Measurements from ENCODE around the gene RALGAPA2.

Gene RALGAPA2

GRCh38 chr20:20528861-20529260 is 183.6 kb downstream of the RALGAPA2 start:
- no peak for DNase-seq

- DNase-seq = no peak
Observed at GRCh38 chr20:20527661-20528060, 184.8 kb downstream of the RALGAPA2 start.

GRCh38 chr20:20525756-20526155 is 186.7 kb downstream of the RALGAPA2 start:
- no peak for DNase-seq

- DNase-seq = no peak
Observed at GRCh38 chr20:20525214-20525613, 187.2 kb downstream of the RALGAPA2 start.

GRCh38 chr20:20524756-20525155 is 187.7 kb downstream of the RALGAPA2 start:
- no peak for DNase-seq

- DNase-seq = no peak
Observed at GRCh38 chr20:20521736-20522135, 190.7 kb downstream of the RALGAPA2 start.

- DNase-seq = no peak
Observed at GRCh38 chr20:20520776-20521175, 191.7 kb downstream of the RALGAPA2 start.

GRCh38 chr20:20519269-20519668 is 193.2 kb downstream of the RALGAPA2 start:
- DNase-seq = no peak

GRCh38 chr20:20518263-20518662 is 194.2 kb downstream of the RALGAPA2 start:
- no peak for DNase-seq

GRCh38 chr20:20517296-20517695 is 195.1 kb downstream of the RALGAPA2 start:
- no peak for DNase-seq

- DNase-seq = no peak
Observed at GRCh38 chr20:20513720-20514119, 198.7 kb downstream of the RALGAPA2 start.

GRCh38 chr20:20505554-20505953 is 206.9 kb downstream of the RALGAPA2 start:
- DNase-seq = no peak

- DNase-seq = no peak
Observed at GRCh38 chr20:20503777-20504530, 208.5 kb downstream of the RALGAPA2 start.

GRCh38 chr20:20501128-20501527 is 211.3 kb downstream of the RALGAPA2 start:
- DNase-seq = no peak

GRCh38 chr20:20500312-20500711 is 212.1 kb downstream of the RALGAPA2 start:
- no peak for DNase-seq

- no peak for DNase-seq
Observed at GRCh38 chr20:20499439-20499838, 213.0 kb downstream of the RALGAPA2 start.

GRCh38 chr20:20498076-20498861 is 214.2 kb downstream of the RALGAPA2 start:
- no peak for DNase-seq

GRCh38 chr20:20497242-20497978 is 215.0 kb downstream of the RALGAPA2 start:
- no peak for DNase-seq

- DNase-seq = no peak
Observed at GRCh38 chr20:20495729-20496503, 216.5 kb downstream of the RALGAPA2 start.

GRCh38 chr20:20493701-20494100 is 218.7 kb downstream of the RALGAPA2 start:
- DNase-seq = no peak

- DNase-seq = no peak
Observed at GRCh38 chr20:20492521-20493332, 219.7 kb downstream of the RALGAPA2 start.

GRCh38 chr20:20491784-20492264 is 220.6 kb downstream of the RALGAPA2 start:
- DNase-seq = no peak

Data from activated effector memory CD4-positive, alpha-beta T cell treated with Interleukin-2 at 50 U/mL for 16 hours (primary cell).